HepG2 (cell line): Measurements from ENCODE around the gene TIMM23. TPM values are rescaled to one million over a fixed set of nuclear protein-coding genes. Genes with fewer than 3 reads are reported as not detected.
A peak's percentile ranks its signal among the peaks of the same experiment; 100 is the strongest.

ENCODE experiments used
- BATF2 ChIP-seq: sonication (generic); formaldehyde crosslinking; IDR thresholded peaks from 2 replicates; pipeline ENCODE4 v1.8.0; 2022; ENCODE audit warnings: mild to moderate bottlenecking, missing genetic modification reagents, moderate library complexity
- BRD4 ChIP-seq: sonication (generic); formaldehyde crosslinking; IDR thresholded peaks from 2 replicates; pipeline ENCODE4 v1.4.0; 2020; ENCODE audit warnings: missing genetic modification reagents
- FOXC1 ChIP-seq: sonication (generic); formaldehyde crosslinking; IDR thresholded peaks from 2 replicates; pipeline ENCODE4 v1.8.0; 2022; ENCODE audit warnings: mild to moderate bottlenecking, missing genetic modification reagents, borderline replicate concordance
- GMEB1 ChIP-seq: sonication (generic); formaldehyde crosslinking; IDR thresholded peaks from 2 replicates; pipeline ENCODE4 v1.5.1; 2020; ENCODE audit warnings: missing genetic modification reagents, mild to moderate bottlenecking, borderline replicate concordance
- NFAT5 ChIP-seq: sonication (generic); formaldehyde crosslinking; IDR thresholded peaks from 2 replicates; pipeline ENCODE4 v1.4.0; 2020; ENCODE audit warnings: missing genetic modification reagents
- NPAS2 ChIP-seq: sonication (generic); formaldehyde crosslinking; IDR thresholded peaks from 2 replicates; pipeline ENCODE4 v1.8.0; 2022; ENCODE audit warnings: mild to moderate bottlenecking, missing genetic modification reagents, borderline replicate concordance
- PRPF4 ChIP-seq: fragments of 200-400 bp; formaldehyde crosslinking; IDR thresholded peaks from 2 replicates; pipeline ENCODE4 v1.6.1; 2016; ENCODE audit warnings: low read length, low read depth; ENCODE audit not compliant: poor library complexity, severe bottlenecking
- SKIL ChIP-seq: sonication (generic); formaldehyde crosslinking; IDR thresholded peaks from 2 replicates; pipeline ENCODE4 v1.8.0; 2022; ENCODE audit warnings: missing genetic modification reagents, mild to moderate bottlenecking, moderate library complexity, borderline replicate concordance
- SNAPC4 ChIP-seq: sonication (generic); formaldehyde crosslinking; IDR thresholded peaks from 2 replicates; pipeline ENCODE4 v1.4.0; 2020; ENCODE audit warnings: mild to moderate bottlenecking, missing genetic modification reagents
- TFAP4 ChIP-seq: sonication (generic); IDR thresholded peaks from 2 replicates; pipeline ENCODE4 v1.6.1; 2016; ENCODE audit warnings: low read depth, borderline replicate concordance
- polyA plus RNA-seq, 8 experiments: library from polyadenylated mRNA; depleted of rRNA in 3 of 8; stranded (reverse) in 7 of 8; unstranded in 1 of 8; fragments of >200 nt; fragmentation: Illumina TruSeq in 4 of 8; extraction: Trizol in 4 of 8; gene quantifications; 2 replicates each; pipeline versions ENCODE4 v1.2.1 to v1.2.3, GENCODE V29; 2011 to 2016; ENCODE audit warnings: low read depth in 4 of 8, missing spikeins in 1 of 8, mixed read lengths in 1 of 8; ENCODE audit not compliant: insufficient read depth in 1 of 8
- total RNA-seq, 5 experiments: library from RNA; depleted of rRNA; stranded (reverse); fragments of >200 nt; fragmentation: Illumina TruSeq; extraction: Trizol; gene quantifications; 2 replicates each; pipeline ENCODE4 v1.2.3, GENCODE V29; 2016; ENCODE audit warnings: low read depth in 1 of 5

Gene TIMM23
- total and polyA plus RNA-seq, 2 of the 13 experiments (the other 11 are each of a cell fraction or from before 2014, with no cell fraction given) = 80.2 to 98.6 TPM

- TF ChIP-seq SNAPC4 (CRISPR knock-in tag) (no peak), NFAT5 (CRISPR knock-in tag) (no peak), BATF2 (CRISPR knock-in tag) (no peak), GMEB1 (CRISPR knock-in tag) (peak; percentile 47; the same call in 1 of the 2 replicates), TFAP4 (peak; percentile 96), BRD4 (0 out of 2 replicates have a peak, but pooled peaks have one; percentile 58), FOXC1 (CRISPR knock-in tag) (0 out of 2 replicates have a peak, but pooled peaks have one; percentile 8), NPAS2 (CRISPR knock-in tag) (no peak), PRPF4 (no peak), SKIL (CRISPR knock-in tag) (peak; percentile 77; the same call in 1 of the 2 replicates)
Measured at GRCh38 chr10:46031648-46032532, 59.6 kb downstream of the TIMM23 start (continued).
